NCI-H524 treated with DMSO at 0.1 percent for 48 hours (cell line): ENCODE measurements around the gene PCSK2.

Source experiments
- DNase-seq: peaks from one replicate; lab custom pipeline; 2025; lab: John Stamatoyannopoulos, UW

PCSK2 gene

GRCh38 chr20:17445543-17445942 is 218.7 kb downstream of the PCSK2 start:
- DNase-seq, result no peak

DNA sequence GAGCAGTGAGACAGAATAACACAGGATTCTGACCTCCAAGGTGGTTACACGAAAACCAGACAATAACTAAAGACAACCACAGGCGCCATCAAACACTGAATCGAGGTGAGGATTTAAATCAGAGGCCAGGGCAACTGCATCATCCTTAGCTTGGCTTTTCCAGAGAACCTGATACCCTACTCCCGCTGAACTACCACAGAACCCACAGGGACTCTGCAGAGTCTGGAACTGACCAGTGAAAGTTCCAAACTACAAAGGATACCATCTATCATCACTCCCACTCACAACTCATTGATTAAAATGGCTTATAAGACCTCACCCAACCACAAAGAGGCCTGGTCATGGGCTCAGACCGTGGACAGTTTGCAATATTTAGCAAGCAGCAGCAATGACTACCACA is 219.3 kb downstream of the PCSK2 start:
- no peak for DNase-seq

DNA sequence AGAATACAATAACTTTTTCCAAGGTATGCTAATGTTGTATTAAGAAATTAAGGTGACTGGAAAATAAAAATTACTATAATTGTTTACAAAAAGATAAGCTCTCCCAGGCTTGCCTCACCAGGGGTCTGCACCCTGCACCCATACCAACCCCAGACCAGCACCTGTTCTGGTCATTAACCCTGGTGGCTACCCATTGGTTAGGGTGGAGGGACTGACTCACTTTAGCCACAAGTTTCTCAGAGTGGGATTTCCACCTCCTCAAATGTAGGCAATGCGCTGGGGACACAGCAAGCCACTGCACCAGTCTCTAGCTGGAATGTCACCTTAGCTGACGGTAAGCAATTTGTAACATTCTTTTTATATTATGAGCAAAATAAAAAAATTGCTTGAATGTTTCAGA is 221.2 kb downstream of the PCSK2 start:
- DNase-seq, result no peak

GRCh38 chr20:17449031-17449430 is 222.2 kb downstream of the PCSK2 start:
- no peak for DNase-seq

GRCh38 chr20:17452441-17452840 is 225.6 kb downstream of the PCSK2 start:
- DNase-seq, result no peak

GRCh38 chr20:17453592-17453991 is 226.8 kb downstream of the PCSK2 start:
- no peak for DNase-seq

GRCh38 chr20:17456279-17456678 is 229.4 kb downstream of the PCSK2 start:
- DNase-seq, result no peak

- DNase-seq, result no peak
These were observed 230.2 kb downstream of the PCSK2 start for GRCh38 chr20:17457079-17457478.

GRCh38 chr20:17457588-17458190 is 230.8 kb downstream of the PCSK2 start:
- DNase-seq, result no peak

DNA sequence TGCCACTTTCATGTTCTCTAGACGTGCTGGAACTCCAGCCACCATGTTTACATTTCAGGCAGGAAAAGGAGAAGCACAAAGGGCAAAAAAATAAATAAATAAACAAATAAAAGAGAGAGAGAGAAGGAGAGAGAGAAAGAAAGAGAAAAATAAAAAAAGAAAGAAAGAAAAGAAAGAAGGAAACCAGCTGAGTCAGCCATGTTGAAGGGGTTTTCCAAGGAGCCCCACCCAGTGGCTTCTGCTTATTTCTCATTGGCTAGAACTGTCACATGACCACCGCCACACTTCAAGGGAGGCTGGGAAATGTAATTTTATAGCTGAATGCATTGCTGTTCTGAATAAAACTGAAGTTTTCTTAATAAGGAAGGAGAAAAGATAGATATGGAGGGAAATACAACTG is 233.3 kb downstream of the PCSK2 start:
- no peak for DNase-seq

DNA sequence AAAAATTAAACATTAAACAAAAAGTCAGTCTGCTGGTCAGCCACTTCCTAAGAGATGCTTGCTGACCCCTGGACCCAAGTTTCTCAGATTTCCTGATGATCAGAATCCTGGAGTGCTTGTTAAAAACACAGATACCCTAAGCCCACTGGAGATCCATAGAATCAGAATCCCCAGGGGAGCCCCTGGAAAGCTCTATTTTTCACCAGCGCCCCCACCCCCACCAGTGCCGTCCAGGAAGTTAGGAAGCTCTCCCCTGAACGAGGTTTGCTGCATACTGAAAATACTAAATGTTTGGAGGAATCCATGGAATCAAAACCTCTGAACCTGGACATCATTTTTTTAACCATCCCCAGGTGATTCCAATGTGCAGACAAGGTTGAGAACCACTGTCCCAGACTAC is 235.1 kb downstream of the PCSK2 start:
- no peak for DNase-seq

- no peak for DNase-seq
These were observed 236.9 kb downstream of the PCSK2 start for GRCh38 chr20:17463711-17464110.

DNA sequence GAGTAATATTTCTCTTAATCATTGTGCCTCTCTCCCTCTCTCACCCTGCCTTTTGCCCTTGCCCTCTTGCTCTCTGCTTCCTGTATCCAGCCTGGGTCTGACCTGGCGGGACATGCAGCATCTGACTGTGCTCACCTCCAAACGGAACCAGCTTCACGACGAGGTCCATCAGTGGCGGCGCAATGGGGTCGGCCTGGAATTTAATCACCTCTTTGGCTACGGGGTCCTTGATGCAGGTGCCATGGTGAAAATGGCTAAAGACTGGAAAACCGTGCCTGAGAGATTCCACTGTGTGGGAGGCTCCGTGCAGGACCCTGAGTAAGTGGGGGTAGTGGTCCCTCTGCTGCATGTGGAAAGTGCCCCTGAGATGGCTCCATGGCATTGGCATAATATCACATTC is 238.4 kb downstream of the PCSK2 start:
- no peak for DNase-seq

DNA sequence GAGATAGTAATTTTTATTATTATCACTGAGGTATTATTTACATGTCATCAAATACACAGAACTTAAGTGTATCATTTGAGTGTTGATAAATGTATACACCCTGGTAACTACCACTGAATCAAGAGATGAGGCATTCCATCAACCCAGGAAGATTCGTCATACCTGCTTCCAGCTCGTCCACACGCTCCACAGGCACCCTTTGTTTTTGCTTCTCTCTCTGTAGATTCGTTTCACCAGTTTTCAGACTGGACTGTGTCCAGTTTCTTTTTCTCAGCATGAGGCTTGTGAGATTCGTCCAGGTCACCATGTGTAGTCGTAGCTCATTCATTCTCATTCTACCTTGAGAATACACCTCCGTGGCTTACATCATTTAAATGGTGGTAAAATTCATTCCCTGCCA is 239.8 kb downstream of the PCSK2 start:
- DNase-seq, result no peak

GRCh38 chr20:17467120-17467655 is 240.3 kb downstream of the PCSK2 start:
- no peak for DNase-seq

GRCh38 chr20:17468073-17468840 is 241.4 kb downstream of the PCSK2 start:
- DNase-seq, result no peak

- no peak for DNase-seq
These were observed 242.6 kb downstream of the PCSK2 start for GRCh38 chr20:17469246-17470030.

DNA sequence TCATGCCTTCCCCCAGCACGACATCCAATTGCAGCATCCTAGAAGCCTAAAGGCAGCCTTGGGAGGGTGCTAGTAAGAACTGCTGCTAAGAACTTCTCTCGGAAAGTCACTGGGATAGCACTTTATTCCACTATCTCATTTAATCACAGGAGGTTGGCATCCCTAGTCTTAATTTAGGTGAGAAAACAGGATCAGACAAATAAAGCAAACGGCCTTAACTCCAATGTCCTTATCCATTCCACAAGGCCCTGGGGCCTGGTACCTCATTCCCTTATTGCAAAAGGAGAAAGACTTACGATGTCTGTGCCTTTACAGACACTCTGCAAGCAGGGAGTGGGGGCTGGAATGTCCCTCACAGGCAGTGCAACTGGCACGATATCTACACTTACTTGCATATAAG is 243.7 kb downstream of the PCSK2 start:
- no peak for DNase-seq

DNA sequence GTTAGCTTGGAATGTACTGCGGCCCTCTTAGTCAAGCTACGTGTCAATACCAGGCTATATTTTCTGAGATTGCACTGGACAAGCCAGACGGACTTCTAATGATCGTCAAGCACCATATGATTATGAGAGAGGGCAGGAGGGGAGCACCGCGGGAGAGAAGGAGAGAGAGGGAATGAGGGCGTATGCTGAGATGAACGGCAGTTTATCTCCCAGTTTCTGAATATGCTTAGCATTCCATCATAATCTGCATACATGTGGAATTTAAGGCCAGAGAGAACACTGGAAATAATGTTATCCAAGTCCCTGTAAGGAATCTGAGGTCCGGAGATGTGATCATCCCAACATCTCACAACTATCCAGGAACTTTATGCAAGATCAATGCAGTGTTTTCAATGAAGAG is 244.1 kb downstream of the PCSK2 start:
- DNase-seq, result no peak

DNA sequence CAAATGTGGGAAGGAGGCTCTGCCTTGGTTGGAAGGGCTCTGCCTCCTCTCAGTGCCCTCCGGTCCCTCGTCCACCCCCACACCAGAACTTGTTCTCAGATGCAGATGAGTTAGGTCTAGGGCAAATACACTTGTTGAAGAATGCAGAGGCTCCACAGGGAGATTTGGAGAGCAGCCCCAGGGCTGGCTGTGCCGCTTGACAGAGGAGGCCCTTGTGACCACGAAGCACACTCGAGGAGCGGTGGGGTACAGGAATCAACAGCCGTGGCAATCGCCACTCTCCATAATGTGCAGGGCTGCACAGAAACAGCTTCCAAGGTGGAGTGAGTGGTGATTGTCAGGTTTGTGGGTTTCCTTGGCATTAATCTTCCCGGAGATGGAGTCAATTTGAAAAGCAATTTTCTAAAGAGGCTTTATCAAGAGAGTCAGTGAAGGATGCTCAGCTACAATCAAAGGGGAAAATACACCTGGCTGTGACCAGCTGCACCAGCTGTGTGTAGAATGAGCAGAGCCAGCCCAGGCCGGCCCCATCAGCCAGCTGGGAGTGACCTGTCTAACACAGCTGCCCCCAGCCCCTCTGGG is 244.9 kb downstream of the PCSK2 start:
- DNase-seq, result no peak

DNA sequence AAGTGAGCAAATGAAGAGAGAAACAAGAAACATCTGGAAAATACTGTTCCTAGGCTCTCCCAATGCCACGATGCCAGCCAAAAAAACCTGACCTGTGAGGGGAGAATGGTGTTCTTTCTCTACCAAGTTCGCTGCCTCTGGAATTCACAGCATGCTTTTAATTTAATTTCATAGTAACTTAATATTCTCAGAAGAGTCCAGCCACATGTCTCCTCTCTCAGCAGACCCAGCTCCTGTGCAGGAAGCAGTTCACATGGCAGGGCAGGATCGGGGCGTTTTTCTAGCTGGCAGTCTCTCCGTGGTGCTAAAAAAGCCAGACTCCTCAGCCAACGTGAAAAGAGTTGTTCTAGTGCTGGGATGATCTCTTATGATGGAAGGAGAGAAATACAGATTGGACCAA is 246.8 kb downstream of the PCSK2 start:
- DNase-seq, result no peak

- no peak for DNase-seq
These were observed 252.3 kb downstream of the PCSK2 start for GRCh38 chr20:17479063-17479657.
